Medulla oblongata (tissue), 1 donor: Measurements from ENCODE around the gene PRKN.
A peak's percentile ranks its signal among the peaks of the same experiment; 100 is the strongest.
"Not testable (repeated sequence)": the region's sequence is repeated elsewhere in the genome, so short reads cannot be mapped to it uniquely, and the experiment has no call there.

ENCODE experiments used
- DNase-seq: peaks from one replicate; pipeline ENCODE4 v3.0.0-alpha.2; 2015; ENCODE audit errors: extremely low spot score

The PRKN gene

DNA sequence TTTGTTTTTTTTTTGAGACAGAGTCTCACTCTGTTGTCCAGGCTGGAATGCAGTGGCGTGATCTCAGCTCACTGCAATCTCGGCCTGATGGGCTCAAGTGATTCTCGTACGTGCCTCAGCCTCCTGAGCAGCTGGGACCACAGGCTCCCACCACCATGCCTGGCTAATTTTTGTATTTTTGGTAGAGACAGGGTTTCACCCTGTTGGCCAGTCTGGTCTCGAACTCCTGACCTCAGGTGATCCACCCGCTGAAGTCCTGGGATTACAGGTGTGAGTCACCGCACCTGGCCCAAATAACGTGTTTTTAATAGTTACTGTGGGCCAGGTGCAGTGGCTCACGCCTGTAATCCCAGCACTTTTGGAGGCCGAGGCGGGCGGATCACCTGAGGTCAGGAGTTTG lies 876.1 kb downstream of the PRKN start:
- not testable (repeated sequence) for DNase-seq

DNA sequence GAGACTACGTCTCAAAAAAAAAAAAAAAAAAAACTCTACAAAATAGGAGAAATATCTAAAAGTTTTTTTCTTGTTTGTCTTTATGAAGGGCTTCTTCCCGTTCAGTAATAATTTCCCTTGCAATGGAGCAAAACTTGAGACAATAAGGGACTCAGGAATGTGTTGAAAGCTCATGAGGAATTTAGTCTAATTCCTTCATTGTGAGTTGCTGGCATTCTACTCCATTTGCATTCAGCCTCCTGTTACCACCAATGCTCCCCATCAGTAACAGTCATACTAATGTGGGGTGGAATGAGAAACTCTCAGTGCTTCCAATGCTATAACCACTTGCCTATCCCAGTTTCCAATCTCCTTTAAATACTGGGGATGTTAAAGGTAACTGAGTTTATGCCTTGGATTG lies 877.0 kb downstream of the PRKN start:
- no peak for DNase-seq

DNA sequence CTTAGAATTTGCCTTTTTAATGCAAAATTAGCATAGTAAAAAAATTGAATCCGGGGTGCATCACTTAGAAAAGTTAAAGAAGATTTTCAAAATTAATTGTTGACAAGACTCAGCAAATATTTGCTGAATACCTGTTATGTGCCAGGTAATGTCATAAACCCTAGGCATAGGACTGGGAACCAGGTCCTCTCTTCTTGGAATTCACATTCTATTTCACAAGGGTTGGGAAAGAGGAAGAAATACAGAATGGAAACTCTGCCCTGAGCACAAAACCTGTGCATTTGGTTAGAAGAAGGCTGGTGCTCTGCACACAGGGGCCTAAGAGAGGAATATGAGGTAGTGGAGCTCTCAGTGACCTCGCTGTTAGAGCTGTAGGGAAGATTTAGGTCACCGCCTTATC lies 879.9 kb downstream of the PRKN start:
- no peak for DNase-seq

DNA sequence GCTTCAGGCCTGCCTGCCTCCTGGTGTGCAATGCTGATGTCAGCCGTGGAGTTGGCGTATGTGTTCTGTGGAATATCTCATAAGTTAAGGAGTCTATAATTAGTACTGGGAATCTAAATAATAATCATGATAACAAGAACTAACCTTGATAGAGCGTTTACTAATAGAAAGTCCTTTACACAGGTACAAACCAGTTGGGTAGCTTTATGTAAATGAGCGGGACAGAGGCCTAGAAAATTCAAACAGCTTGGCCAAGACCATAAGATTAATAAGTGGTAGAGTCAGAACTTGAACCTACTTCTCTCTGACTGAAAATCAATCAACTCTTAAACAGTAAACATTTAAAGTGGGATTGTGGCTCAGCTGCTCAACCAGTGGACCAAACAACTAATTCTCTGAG lies 882.8 kb downstream of the PRKN start:
- no peak for DNase-seq

DNA sequence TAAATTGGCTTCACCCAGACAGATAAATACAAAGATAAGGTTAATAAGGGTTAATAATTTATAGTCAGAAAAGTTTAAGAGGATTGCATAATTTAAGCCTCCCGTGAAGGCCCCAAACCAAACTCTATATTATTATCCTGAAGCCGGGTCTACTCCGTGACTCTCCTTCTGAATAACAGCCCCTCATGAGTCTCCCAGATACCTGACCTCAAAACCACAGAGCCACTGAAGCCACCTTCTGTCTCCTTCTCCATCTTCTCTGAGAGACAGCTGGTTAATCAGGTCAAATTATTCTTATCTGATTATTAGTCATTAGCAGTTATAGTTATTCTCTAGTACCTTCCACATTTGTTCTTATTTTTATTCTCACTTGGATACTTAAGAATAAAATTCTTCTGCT lies 884.5 kb downstream of the PRKN start:
- DNase-seq = no peak

DNA sequence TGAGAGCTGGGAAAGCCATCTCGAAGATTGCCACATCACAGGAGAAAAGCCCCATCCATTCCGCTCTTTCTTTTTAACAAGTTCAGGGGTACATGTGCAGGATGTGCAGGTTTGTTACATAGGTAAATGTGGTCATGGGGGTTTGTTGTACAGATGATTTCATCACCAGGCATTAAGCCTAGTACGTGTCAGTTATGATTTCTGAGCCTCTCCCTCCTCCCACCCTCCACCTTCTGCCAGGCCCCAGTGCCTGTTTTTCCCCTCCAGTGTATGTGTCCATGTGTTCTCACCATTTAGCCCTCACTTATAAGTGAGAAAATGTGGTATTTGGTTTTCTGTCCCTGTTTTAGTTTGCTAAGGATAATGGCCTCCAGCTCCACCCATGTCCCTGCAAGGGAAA lies 887.2 kb downstream of the PRKN start:
- no peak for DNase-seq

DNA sequence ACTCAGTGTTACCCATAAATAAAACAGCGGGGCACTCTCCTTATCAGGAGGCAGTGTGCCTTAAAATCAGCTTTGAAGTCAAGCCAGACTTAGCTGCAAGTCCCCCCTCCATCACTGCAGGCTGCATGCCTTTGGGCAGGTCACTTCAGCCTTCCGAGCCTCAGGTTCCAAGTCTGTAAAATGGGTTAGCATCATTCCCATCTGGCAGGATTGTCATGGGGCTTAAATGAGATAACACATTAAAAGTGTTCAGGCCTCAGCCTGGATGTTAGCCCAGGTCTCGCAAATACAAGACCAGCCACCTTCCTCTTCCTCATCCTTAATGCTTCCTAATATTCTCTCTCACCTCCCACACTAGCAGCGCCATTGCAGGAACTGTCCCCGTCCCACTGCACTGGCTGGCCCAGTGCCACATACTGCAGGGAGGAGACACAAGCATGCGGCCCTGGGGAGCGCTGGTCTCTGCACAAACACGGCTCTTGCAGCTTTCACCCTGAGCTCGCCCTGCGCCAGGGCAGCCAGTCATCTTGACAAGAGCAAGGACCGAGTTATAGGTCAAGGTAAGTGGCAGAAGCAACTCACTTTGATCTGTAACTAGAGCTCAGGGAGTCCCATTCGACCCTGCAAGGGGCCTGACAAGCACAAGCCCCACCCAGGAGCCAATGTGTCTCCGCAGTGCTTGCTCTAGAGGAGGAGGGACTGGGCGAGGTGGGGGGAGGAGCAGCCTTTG lies 889.1 kb downstream of the PRKN start:
- DNase-seq = no peak

DNA sequence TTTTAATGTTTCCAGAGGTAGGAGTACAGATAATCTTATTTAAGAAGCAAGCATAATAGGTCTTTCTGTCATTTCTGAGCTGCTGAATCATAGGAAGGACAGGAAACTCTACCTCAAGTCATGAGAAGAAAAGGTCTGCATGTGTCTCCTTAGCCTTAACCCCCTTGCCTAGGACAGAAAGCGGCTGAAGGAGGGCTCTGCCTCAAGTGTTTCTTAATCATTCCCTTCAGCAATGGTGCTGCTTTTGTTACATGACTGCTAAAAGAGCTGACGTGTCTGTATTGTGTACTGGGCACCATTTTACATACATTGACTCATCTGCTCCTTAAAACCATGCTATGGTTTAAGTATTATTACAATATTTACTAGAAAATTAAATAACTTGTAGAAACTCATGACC lies 889.7 kb downstream of the PRKN start:
- no peak for DNase-seq

DNA sequence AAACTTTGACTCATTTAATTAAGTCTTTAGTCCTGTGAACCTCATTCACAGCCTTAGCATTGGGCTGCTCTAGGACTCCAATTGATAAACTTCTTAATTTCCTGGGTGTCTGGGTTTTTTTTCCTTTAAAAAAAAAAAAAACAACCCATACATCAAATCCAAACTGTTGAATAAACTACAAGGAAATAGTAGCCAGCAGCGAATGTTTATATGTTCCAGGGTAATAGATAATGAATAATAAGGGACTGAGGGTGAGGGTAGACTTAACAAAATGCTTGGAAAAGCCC lies 890.2 kb downstream of the PRKN start:
- no peak for DNase-seq

DNA sequence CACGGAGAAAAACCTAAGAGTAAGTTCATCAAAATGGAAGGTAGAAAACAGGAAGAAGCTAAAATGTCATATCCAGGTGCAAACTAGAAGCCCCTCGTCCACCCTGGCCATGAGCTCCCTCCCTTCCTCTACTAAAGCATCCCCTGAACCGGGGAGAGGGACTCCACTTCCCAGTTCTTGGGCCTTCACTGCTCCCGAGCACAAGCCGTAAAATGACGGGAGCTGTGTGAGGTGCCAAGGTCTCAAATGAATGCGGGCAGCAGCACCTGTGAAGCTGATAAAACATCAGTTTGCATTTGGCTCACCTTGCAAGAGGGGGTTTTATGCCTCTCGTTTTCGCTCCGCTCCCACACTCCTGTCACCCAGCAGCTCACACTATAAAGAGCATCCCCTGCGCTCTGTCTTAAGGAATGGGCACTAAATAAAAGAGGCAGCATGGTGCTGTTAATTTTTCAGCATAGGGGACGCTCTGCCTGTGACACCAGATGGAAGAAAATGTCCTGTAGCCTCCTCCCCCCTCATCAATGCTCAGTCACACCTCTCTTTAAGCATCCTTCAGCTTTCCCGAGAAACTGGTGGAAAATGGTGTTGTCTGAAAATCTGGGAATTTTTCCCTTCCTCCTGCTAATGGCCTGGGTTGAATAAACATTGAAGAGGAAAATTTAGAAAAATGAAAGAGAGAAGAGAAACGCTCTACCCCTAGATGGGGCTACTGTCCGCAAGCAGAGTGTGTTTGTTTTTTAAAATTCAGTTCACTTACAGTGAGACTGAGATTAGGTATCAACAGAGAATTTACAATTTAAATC lies 890.7 kb downstream of the PRKN start:
- no peak for DNase-seq

DNA sequence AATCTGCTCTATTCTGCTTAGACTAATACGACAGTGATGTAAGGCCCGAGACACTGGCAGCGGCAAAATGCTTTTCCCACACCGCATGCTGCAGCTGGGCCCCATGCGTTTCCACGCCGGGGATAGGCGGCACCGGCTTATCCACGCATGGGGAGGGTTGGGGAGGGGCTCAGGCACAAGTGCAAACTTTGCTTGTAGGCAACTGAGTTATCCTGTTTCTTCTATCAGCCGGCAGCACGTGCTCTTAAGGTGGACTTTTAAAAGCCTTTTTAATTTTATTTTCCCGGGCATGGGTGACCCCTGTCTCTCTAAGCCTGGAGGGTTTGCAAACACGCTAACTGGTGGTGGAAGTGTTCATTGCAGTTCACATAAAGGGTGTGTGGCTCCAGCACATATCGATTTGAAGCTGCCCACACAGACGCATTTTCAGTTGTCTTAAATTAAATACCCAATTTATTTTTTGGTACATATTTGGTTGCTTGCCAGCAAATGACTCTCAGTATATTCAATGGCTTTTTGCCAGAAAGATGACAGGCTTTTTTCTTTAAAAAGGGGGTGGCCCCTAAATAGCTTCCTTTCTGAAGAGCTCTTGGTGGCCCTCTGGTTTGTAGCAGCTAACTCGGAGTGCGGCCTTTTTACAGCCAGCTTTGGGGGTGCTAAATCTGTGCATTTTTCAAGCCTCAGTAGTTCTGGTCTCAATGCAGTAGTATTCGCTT lies 891.9 kb downstream of the PRKN start:
- DNase-seq = no peak

DNA sequence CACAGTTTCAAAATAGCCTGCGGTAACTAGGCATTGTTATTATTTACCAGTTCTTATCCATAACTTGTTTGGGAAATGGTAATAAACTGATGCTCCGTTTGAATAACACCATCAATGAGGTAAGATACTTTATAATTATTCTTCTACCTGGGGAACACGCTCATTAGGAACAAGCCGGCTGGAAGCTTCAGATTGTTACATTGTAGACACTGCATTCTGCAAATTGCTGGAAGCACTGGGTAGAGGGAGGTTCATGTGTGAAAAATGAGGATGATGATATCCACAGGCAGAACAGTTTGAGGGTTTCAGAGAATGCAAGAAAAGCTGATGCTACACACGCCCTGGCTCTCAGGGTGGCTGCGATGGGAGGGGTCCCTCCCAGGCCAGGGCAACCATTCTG lies 893.1 kb downstream of the PRKN start:
- DNase-seq = no peak

DNA sequence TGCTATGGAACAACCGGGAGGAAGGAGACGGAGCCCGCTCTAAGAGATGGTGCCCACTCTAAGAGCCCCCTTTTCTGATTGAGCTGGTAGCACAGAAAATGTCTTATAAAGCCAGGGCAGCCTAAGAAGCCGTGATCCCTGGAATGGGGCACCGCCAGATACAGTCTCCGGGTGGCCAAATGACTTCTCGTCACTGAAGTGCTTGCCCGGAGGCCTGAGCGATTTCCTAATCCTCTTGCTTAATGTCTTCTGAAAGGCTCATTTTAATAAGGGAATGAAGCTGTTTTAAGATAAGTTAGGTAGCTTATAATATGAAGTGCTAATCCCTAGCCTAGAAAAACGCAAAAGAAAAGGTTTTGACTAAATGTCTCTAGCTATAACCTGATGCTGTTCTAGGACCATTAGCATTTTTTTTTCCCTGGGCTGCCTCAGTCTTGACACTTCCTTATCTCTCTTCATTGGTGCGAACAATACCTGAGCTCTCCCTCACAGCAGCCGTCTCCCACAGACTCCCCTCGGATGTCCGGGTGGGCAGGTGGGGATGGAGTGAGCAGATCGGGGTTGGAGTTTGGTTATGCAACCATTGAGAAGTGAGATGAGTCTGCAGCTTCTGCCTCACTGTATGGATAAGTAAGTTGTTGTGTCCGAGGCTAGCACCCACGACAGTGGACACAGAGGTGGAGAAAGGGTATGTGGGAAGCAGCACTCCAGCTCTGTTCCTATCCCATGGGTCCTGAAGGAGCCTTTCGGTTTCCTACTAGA lies 894.3 kb downstream of the PRKN start:
- DNase-seq = no peak

DNA sequence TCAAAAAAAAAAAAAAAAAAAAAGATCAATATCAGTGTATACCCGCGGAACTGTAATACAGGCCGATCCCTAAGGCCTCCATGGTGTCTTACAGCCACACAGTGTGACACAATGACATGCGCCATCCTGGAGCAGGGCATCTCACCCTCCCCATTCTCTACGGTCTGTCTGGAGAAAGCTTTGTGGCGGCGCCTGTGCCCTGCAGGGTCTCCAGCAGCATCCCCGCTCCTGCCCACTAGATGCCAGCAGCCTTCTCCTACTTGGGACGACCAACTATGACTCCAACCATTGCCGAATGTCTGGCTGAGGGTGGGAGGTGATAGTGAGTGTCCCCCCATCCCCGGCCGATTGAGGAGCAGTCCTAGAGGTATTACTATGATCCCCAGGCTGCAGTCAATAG lies 894.9 kb downstream of the PRKN start:
- no peak for DNase-seq

DNA sequence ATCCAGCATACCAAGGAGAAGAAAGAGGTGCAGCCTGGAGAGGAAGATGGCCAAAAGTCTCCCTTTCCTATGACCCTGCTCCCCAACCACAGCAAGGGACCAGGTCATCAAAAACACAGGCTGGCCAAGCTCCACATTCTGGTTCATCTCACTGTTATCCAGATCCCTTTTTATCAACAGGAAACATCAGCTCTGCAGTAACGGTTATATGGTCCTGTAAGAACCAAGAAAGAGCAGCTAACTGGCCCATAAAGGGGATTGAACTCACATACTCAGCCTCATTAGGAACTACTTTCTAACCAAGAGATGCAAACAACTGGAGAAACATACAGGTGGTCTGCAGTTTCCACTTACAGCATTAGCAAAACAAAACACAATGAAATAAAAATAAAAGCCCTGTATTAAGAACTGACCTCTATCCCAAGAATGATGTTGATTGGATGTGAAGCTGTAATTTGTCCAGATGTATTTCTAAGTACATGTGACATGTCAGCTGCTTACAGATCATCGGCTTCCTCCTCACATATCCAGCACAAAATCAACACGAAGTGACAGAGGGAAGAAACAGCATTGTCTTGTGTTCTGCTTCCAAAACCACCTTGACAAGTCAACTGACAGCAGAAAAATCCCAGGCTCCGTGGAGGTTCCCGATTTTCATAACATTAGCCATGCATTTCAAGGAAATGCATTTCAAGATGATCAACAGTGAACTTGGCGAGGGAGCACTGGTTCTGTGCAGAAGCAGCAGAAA lies 896.5 kb downstream of the PRKN start:
- no peak for DNase-seq

DNA sequence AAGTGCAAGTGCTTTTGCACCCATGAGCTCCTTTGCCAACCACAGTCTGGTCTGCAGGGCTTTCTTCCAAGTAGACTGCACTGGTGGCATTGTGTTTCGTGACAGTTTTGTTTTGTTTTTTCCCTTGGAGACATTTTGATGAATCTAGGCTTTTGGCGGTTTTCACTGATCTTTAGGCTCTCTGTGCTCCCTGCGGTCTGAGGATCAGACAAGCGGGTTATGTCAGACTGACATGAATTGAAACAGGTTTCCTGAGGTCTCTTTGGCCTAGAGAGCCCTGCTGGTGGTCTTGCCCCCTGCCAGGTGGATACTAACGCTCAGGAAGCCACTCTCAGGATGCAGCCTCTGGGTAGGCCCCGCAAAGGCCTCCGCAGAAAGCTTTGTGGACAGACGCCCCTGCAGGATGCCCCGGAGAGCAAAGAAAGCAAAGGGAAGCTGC lies 898.3 kb downstream of the PRKN start:
- DNase-seq = peak; percentile 81

DNA sequence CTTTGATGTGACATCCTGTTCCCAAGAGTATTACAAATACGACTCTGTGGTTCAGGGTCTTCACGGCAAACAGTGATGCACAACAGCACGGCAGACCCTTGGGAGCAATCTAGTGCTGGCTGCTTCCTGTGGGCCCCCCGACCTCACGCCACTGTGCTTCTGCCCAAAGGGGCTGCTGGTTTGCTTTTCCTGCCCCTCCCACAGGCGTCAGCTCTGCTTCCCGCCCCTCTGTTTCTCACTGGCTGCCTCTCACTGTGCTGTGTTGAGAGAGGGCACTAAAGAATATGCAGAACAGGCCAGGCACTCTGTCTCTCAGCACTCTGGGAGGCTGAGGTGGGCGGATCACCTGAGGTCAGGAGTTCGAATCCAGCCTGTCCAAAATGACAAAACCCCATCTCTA lies 899.2 kb downstream of the PRKN start:
- DNase-seq = no peak

DNA sequence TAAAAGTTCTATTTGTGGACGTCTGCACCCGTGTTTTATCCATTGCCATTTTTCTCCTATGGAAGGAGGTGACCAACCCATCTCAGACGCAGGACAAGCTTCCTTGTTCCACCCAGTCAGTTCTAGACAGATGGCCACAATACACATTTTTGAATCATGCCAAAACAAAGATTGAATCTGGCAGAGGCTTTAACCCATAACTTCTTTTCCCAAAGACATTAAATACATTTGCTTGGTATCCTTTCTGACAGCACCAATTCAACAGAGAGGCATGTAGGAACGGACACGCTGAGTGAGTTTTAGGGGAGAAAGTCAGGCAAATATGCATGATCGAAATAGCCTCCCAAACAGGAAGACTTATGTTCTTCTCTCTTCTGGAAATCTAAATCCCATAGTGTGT lies 901.1 kb downstream of the PRKN start:
- DNase-seq = no peak

DNA sequence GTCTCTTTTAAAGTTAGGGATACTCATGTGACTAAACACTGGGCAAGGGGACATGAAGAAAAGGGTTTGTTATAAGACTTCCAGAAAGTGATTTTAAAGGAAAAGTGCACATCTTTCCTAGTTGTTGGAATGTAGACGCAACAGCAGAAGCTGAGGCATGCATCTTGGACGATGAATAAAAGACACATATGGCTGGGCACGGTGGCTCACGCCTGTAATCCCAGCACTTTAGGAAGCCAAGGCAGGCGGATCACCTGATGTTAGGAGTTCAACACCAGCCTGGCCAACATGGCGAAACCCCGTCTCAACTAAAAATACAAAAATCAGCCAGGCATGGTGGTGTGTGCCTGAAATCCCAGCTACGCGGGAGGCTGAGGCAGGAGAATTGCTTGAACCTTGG lies 905.4 kb downstream of the PRKN start:
- DNase-seq = not testable (repeated sequence)

DNA sequence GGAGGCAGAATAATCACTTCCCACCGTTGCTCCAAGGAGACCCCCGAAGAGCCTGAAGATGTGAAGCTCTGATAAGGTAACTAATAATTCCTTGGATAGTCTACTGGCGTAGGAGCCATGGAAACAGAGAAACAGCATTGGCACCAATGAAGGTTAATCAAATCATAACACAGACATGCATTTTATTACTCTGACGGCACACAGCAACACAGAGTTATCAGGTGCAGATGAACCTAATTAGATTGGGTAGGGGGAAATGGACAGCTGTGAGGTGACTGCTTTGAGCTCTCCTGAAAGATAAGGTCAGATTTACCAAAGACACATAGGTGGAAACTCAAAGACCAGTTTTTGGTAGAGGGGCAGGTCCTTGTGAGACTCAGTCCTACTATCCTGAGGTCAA lies 909.7 kb downstream of the PRKN start:
- DNase-seq = no peak

DNA sequence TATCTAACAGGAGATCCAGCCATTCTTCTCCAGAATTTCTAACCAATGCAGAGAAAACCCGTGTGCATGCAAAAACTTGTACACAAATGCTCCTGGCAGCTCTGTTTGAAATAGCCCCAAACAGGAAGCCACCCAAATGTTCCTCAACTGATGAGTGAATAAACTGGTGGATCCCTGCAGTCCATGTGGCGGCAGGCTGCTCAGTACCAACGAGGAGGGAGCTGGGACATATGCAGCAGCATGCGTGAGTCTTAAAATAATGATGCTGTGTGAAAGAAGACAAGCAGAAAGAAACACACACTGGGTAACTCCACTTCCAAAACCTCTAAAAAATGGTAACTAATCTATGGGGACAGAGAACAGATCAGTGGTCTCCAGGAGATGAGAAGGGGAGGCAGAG lies 911.6 kb downstream of the PRKN start:
- no peak for DNase-seq

DNA sequence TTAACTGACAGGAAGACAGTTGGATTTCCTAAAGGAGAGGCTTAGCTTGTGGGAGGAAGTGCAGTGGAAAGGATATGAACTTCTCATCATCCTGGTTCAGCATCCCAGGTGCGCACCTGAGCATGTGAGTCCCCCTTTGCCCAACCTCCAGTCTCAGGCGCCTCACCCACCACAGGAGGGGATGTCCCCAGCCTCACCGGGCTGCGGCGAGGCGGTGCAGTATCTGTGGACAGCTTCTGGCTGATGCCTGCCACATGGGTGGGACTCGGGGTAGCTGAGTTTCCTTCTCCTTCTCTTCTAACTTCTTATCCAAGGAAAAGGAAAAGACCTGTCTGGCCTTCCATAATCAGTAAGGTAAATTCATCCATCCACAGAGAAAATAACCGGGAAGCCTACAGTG lies 914.4 kb downstream of the PRKN start:
- no peak for DNase-seq
